Activated CD8-positive, alpha-beta T cell treated with anti-CD3 and anti-CD28 coated beads for 36 hours (primary cell): ENCODE results near the gene CCDC60. TPM values are rescaled to one million over a fixed set of nuclear protein-coding genes. Genes with fewer than 3 reads are reported as not detected.
A peak's percentile ranks its signal among the peaks of the same experiment; 100 is the strongest.

Source experiments
- ATAC-seq: fragments of 200-7000 bp; cut with Tn5 transposase; one replicate; pipeline ENCODE4 v1.10.0; 2021; ENCODE audit warnings: mild to moderate bottlenecking, moderate library complexity
- CTCF ChIA-PET: fragments of 350-600 bp; sonication (Branson Sonifier 250); formaldehyde crosslinking; loops from one replicate; lab custom pipeline; 2021; ENCODE audit warnings: antibody characterized with exemption; lab: Charles Lee
- POLR2A ChIA-PET: fragments of 350-600 bp; sonication (Branson Sonifier 250); formaldehyde crosslinking; loops from one replicate; lab custom pipeline; 2021; ENCODE audit warnings: antibody characterized with exemption; lab: Charles Lee
- DNase-seq: peaks from one replicate; pipeline ENCODE4 v3.0.0-alpha.2; 2020
- H3K27ac Mint-ChIP-seq: one replicate; pipeline ENCODE4 v1.8.0; 2021; ENCODE audit warnings: mild to moderate bottlenecking, mixed read lengths
- H3K27me3 Mint-ChIP-seq: one replicate; pipeline ENCODE4 v1.8.0; 2021; ENCODE audit warnings: mixed read lengths
- H3K36me3 Mint-ChIP-seq: one replicate; pipeline ENCODE4 v1.8.0; 2021; ENCODE audit warnings: low read depth, mixed read lengths
- H3K4me1 Mint-ChIP-seq: one replicate; pipeline ENCODE4 v1.8.0; 2021; ENCODE audit warnings: low read depth, mixed read lengths
- H3K4me3 Mint-ChIP-seq: one replicate; pipeline ENCODE4 v1.8.0; 2021; ENCODE audit warnings: mild to moderate bottlenecking, moderate library complexity, mixed read lengths
- H3K9me3 Mint-ChIP-seq: one replicate; pipeline ENCODE4 v1.8.0; 2021; ENCODE audit warnings: mixed read lengths
- CTCF ChIP-seq: fragments of 200-600 bp; IDR thresholded peaks from one replicate; pipeline ENCODE4 v1.8.0; 2022; ENCODE audit warnings: antibody characterized with exemption, mild to moderate bottlenecking
- intact Hi-C: fragments of 100-400 bp; cut with micrococcal nuclease; formaldehyde crosslinking; loops from one replicate; pipeline ENCODE4 v1.10.0; 2022
- total RNA-seq, 2 experiments: library from RNA; stranded (reverse); gene quantifications; one replicate each; pipeline ENCODE4 v1.2.3, GENCODE V29; 2021

Gene CCDC60
- total RNA-seq, 2 experiments from 2014 or later = not detected

- intact Hi-C loops = loop anchor here (2.0 kb wide), 1 partner anchor 100 kb away; no protein-coding TSS in a partner anchor
- no peaks in the 10 kb centered on the region for H3K9me3 Mint-ChIP-seq
- DNase-seq (peak; percentile 69), ATAC-seq (peak; percentile 68)
- no peaks in the 10 kb centered on the region for H3K4me1 Mint-ChIP-seq
- H3K4me3 Mint-ChIP-seq = no peak overlapping the region
- ChIA-PET POLR2A (no interaction called here), CTCF (interaction anchor here (0.6 to 8.9 kb wide), 20 partner anchors 9 to 1624 kb away, joined by 3 to 80 read pairs (median 3); no protein-coding TSS in a partner anchor)
- no peak overlapping the region for H3K27ac Mint-ChIP-seq
- peaks cover 24% of the 10 kb centered on the region for H3K27me3 Mint-ChIP-seq
- TF ChIP-seq CTCF = peak; percentile 81
- H3K36me3 Mint-ChIP-seq = no peaks in the 10 kb centered on the region
Measured at GRCh38 chr12:119544765-119545625, 210.5 kb downstream of the CCDC60 start.

GRCh38 chr12:119546340-119546739, 211.8 kb downstream of the CCDC60 start:
- no peak for TF ChIP-seq CTCF
- H3K4me1 Mint-ChIP-seq = no peaks in the 10 kb centered on the region
- H3K36me3 Mint-ChIP-seq = no peaks in the 10 kb centered on the region
- no peak overlapping the region for H3K27ac Mint-ChIP-seq
- ATAC-seq (no peak), DNase-seq (no peak)
- intact Hi-C loops = no loop called here
- POLR2A ChIA-PET = no interaction called here
- no peaks in the 10 kb centered on the region for H3K9me3 Mint-ChIP-seq
- H3K27me3 Mint-ChIP-seq = peaks cover 21% of the 10 kb centered on the region
- H3K4me3 Mint-ChIP-seq = no peak overlapping the region
- CTCF ChIA-PET = interaction anchor here (1.2 to 8.9 kb wide), 5 partner anchors 20 to 394 kb away, joined by 3 to 80 read pairs (median 4); no protein-coding TSS in a partner anchor

- TF ChIP-seq CTCF = no peak
- DNase-seq (no peak), ATAC-seq (no peak)
- intact Hi-C loops = no loop called here
- H3K9me3 Mint-ChIP-seq = no peaks in the 10 kb centered on the region
- no peak overlapping the region for H3K27ac Mint-ChIP-seq
- H3K4me1 Mint-ChIP-seq = no peaks in the 10 kb centered on the region
- ChIA-PET POLR2A (no interaction called here), CTCF (interaction anchor here (1.2 to 8.9 kb wide), 2 partner anchors 102 to 395 kb away, joined by 3 to 80 read pairs; no protein-coding TSS in a partner anchor)
- no peak overlapping the region for H3K4me3 Mint-ChIP-seq
- H3K27me3 Mint-ChIP-seq = peaks cover 21% of the 10 kb centered on the region
- H3K36me3 Mint-ChIP-seq = no peaks in the 10 kb centered on the region
Measured at GRCh38 chr12:119547001-119547400, 212.5 kb downstream of the CCDC60 start.

- no peak for TF ChIP-seq CTCF
- ATAC-seq = no peak
- Mint-ChIP-seq H3K27me3 (peaks cover 16% of the 10 kb centered on the region), H3K4me1 (no peaks in the 10 kb centered on the region), H3K4me3 (no peak overlapping the region), H3K36me3 (no peaks in the 10 kb centered on the region), H3K9me3 (no peaks in the 10 kb centered on the region), H3K27ac (no peak overlapping the region)
- DNase-seq = no peak
- ChIA-PET POLR2A (no interaction called here), CTCF (no interaction called here)
- intact Hi-C loops = no loop called here
Measured at GRCh38 chr12:119556854-119557253, 222.3 kb downstream of the CCDC60 start.

DNA sequence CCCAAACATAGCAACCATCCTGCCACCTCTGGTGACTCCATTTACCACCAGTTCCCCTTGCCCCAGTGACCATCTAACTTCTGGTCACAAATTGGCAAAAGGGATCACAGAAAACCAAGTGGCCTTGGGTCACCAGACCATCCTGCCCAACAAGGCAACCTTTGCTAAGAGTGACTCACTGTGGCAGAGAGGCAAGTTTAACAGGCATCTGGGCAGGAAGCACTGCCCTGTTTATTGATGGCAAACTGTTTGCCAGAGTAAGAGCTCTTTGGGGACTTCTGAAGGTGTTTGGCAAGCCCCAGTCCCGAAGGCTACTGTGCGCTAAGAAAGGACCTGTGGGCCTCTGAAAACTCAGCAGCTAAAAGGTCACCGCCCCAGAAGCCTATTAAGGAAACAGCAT, 230.9 kb downstream of the CCDC60 start:
- Mint-ChIP-seq H3K4me1 (no peaks in the 10 kb centered on the region), H3K9me3 (no peaks in the 10 kb centered on the region), H3K27me3 (peaks cover 5% of the 10 kb centered on the region), H3K4me3 (no peak overlapping the region), H3K27ac (no peak overlapping the region), H3K36me3 (no peaks in the 10 kb centered on the region)
- ChIA-PET CTCF (interaction anchor here (0.8 kb wide), 1 partner anchor 20 kb away, joined by 3 read pairs; no protein-coding TSS in a partner anchor), POLR2A (no interaction called here)
- intact Hi-C loops = no loop called here
- ATAC-seq (no peak), DNase-seq (no peak)
- TF ChIP-seq CTCF = no peak
